ENCODE measurements around the gene GUCA1A.
"Not testable (repeated sequence)": the region's sequence is repeated elsewhere in the genome, so short reads cannot be mapped to it uniquely, and the experiment has no call there.

Gene GUCA1A

GRCh38 chr6:42179261-42179944 is 6.2 kb downstream of the GUCA1A start:
- no peak for DNase-seq

- no peak for DNase-seq
These were observed 6.8 kb downstream of the GUCA1A start for GRCh38 chr6:42179945-42180313.

GRCh38 chr6:42182101-42182500 is 8.9 kb downstream of the GUCA1A start:
- DNase-seq, result no peak

GRCh38 chr6:42184475-42184874 is 11.3 kb downstream of the GUCA1A start:
- DNase-seq, result no peak

GRCh38 chr6:42185597-42185996 is 12.4 kb downstream of the GUCA1A start:
- DNase-seq, result no peak

GRCh38 chr6:42188406-42188805 is 15.2 kb downstream of the GUCA1A start:
- no peak for DNase-seq

GRCh38 chr6:42190554-42191183 is 17.5 kb downstream of the GUCA1A start:
- DNase-seq, result no peak

GRCh38 chr6:42192385-42192784 is 19.2 kb downstream of the GUCA1A start:
- not testable (repeated sequence) for DNase-seq

- DNase-seq, result no peak
These were observed 20.3 kb downstream of the GUCA1A start for GRCh38 chr6:42193491-42193894.

GRCh38 chr6:42194056-42194455 is 20.9 kb downstream of the GUCA1A start:
- DNase-seq, result no peak

- DNase-seq, result no peak
These were observed 22.3 kb downstream of the GUCA1A start for GRCh38 chr6:42195415-42195814.

- no peak for DNase-seq
These were observed 24.6 kb downstream of the GUCA1A start for GRCh38 chr6:42197555-42198362.

GRCh38 chr6:42199106-42199981 is 26.2 kb downstream of the GUCA1A start:
- no peak for DNase-seq

GRCh38 chr6:42200035-42200434 is 26.9 kb downstream of the GUCA1A start:
- no peak for DNase-seq

GRCh38 chr6:42201382-42201781 is 28.2 kb downstream of the GUCA1A start:
- no peak for DNase-seq

- not testable (repeated sequence) for DNase-seq
These were observed 29.2 kb downstream of the GUCA1A start for GRCh38 chr6:42202131-42202915.

GRCh38 chr6:42203183-42203582 is 30.0 kb downstream of the GUCA1A start:
- no peak for DNase-seq

GRCh38 chr6:42204768-42205282 is 31.7 kb downstream of the GUCA1A start:
- no peak for DNase-seq

- DNase-seq, result not testable (repeated sequence)
These were observed 34.4 kb downstream of the GUCA1A start for GRCh38 chr6:42207559-42207958.

GRCh38 chr6:42210551-42210950 is 37.4 kb downstream of the GUCA1A start:
- DNase-seq, result no peak

- DNase-seq, result no peak
These were observed 38.6 kb downstream of the GUCA1A start for GRCh38 chr6:42211726-42212125.

GRCh38 chr6:42212442-42212841 is 39.3 kb downstream of the GUCA1A start:
- DNase-seq, result no peak

Data from cortex of kidney (tissue), 1 donor.